GM23338 (cell line): ENCODE data around the gene FBN3. TPM values are rescaled to one million over a fixed set of nuclear protein-coding genes. Genes with fewer than 3 reads are reported as not detected.

Experiments
- ATAC-seq: fragments of 200-7000 bp; cut with Tn5 transposase; 3 replicates; pipeline ENCODE4 v1.9.1; 2020
- DNase-seq: peaks from one replicate; pipeline ENCODE4 v3.0.0-alpha.2; 2015; ENCODE audit warnings: low spot score
- H2AFZ ChIP-seq: fragments of 200-600 bp; sonication (generic); 2 replicates; pipeline ENCODE4 v1.8.0; 2016; ENCODE audit warnings: antibody characterized with exemption, mild to moderate bottlenecking, moderate library complexity
- H3F3A ChIP-seq: fragments of 200-600 bp; sonication (generic); replicated peaks from 2 replicates; pipeline ENCODE4 v1.8.0; 2017; ENCODE audit warnings: antibody characterized with exemption, mixed run types, low read depth
- H3K27ac ChIP-seq: fragments of 200-600 bp; sonication (generic); 2 replicates; pipeline ENCODE4 v1.6.1; 2016; ENCODE audit warnings: low read depth
- H3K27me3 ChIP-seq: fragments of 200-600 bp; sonication (generic); 2 replicates; pipeline ENCODE4 v1.8.0; 2016; ENCODE audit warnings: mild to moderate bottlenecking, mixed run types, moderate library complexity; ENCODE audit not compliant: insufficient read depth
- H3K36me3 ChIP-seq: fragments of 200-600 bp; sonication (generic); 2 replicates; pipeline ENCODE4 v1.8.0; 2016; ENCODE audit warnings: mild to moderate bottlenecking; ENCODE audit not compliant: insufficient read depth
- H3K4me1 ChIP-seq: fragments of 200-600 bp; sonication (generic); 2 replicates; pipeline ENCODE4 v1.8.0; 2016; ENCODE audit warnings: mild to moderate bottlenecking, moderate library complexity; ENCODE audit not compliant: insufficient read depth
- H3K4me2 ChIP-seq: fragments of 200-600 bp; sonication (generic); 2 replicates; pipeline ENCODE4 v1.7.1; 2017; ENCODE audit warnings: mixed run types
- H3K4me3 ChIP-seq: fragments of 200-600 bp; sonication (generic); 2 replicates; pipeline ENCODE4 v1.6.1; 2016; ENCODE audit warnings: mixed run types
- H3K79me2 ChIP-seq: fragments of 200-600 bp; sonication (generic); replicated peaks from 2 replicates; pipeline ENCODE4 v1.8.0; 2017; ENCODE audit warnings: mild to moderate bottlenecking; ENCODE audit not compliant: insufficient read depth
- H3K9me2 ChIP-seq: fragments of 200-600 bp; sonication (generic); 2 replicates; pipeline ENCODE4 v1.8.0; 2017; ENCODE audit not compliant: insufficient read depth
- H4K20me1 ChIP-seq: fragments of 200-600 bp; sonication (generic); replicated peaks from 2 replicates; pipeline ENCODE4 v1.8.0; 2017; ENCODE audit warnings: mild to moderate bottlenecking; ENCODE audit not compliant: insufficient read depth
- H3K27ac Mint-ChIP-seq: 2 replicates; pipeline ENCODE4 v1.8.0; 2020; ENCODE audit warnings: inconsistent platforms, mild to moderate bottlenecking, moderate library complexity, mixed read lengths
- H3K27me3 Mint-ChIP-seq: 3 replicates; pipeline ENCODE4 v1.8.0; 2022; ENCODE audit warnings: low read depth, mild to moderate bottlenecking, moderate library complexity, mixed read lengths, inconsistent platforms; ENCODE audit not compliant: insufficient read depth, poor library complexity
- H3K36me3 Mint-ChIP-seq: 3 replicates; pipeline ENCODE4 v1.8.0; 2021; ENCODE audit warnings: low read depth, mild to moderate bottlenecking, inconsistent platforms, moderate library complexity, mixed read lengths
- H3K4me1 Mint-ChIP-seq: 3 replicates; pipeline ENCODE4 v1.8.0; 2020; ENCODE audit warnings: mild to moderate bottlenecking, inconsistent platforms, mixed read lengths
- H3K4me3 Mint-ChIP-seq: 3 replicates; pipeline ENCODE4 v1.8.0; 2021; ENCODE audit warnings: moderate library complexity, mild to moderate bottlenecking, inconsistent platforms, mixed read lengths
- H3K9me3 Mint-ChIP-seq: 3 replicates; pipeline ENCODE4 v1.8.0; 2020; ENCODE audit warnings: moderate library complexity, mild to moderate bottlenecking, inconsistent platforms, mixed read lengths
- CTCF ChIP-seq, 2 experiments: fragments of 200-600 bp in 1 of 2; sonication (generic) in 1 of 2; conservative IDR thresholded peaks; 2 replicates each; pipeline versions ENCODE4 v1.5.1 to v1.6.1; 2016 to 2017; ENCODE audit warnings: antibody characterized with exemption in 2 of 2, low read depth in 2 of 2, mild to moderate bottlenecking in 2 of 2, moderate library complexity in 1 of 2
- ETS1 ChIP-seq: IDR thresholded peaks from 2 replicates; pipeline ENCODE4 v1.6.1; 2016; ENCODE audit warnings: antibody characterized with exemption
- EZH2 ChIP-seq: fragments of 200-600 bp; sonication (generic); IDR thresholded peaks from one replicate; pipeline ENCODE4 v1.8.0; 2017; ENCODE audit warnings: antibody characterized with exemption, mild to moderate bottlenecking, low read depth; ENCODE audit not compliant: unreplicated experiment
- JUNB ChIP-seq: IDR thresholded peaks from one replicate; pipeline ENCODE4 v1.6.1; 2016; ENCODE audit warnings: antibody characterized with exemption; ENCODE audit not compliant: unreplicated experiment
- NANOG ChIP-seq: IDR thresholded peaks from 2 replicates; pipeline ENCODE4 v1.6.1; 2016; ENCODE audit warnings: antibody characterized with exemption, borderline replicate concordance
- ZNF114 ChIP-seq: fragments of 250-450 bp; sonication (Bioruptor Pico); IDR thresholded peaks from 2 replicates; pipeline ENCODE4 v1.5.0; 2020; ENCODE audit warnings: mild to moderate bottlenecking, moderate library complexity
- ZNF462 ChIP-seq: fragments of 250-450 bp; sonication (Bioruptor Pico); IDR thresholded peaks from 2 replicates; pipeline ENCODE4 v1.5.0; 2020; ENCODE audit warnings: mild to moderate bottlenecking, moderate library complexity
- polyA plus RNA-seq: library from polyadenylated mRNA; unstranded; fragments of >200 nt; fragmentation: Nextera tagmentation; extraction: Ambion mirVana; gene quantifications from 2 replicates; pipeline ENCODE4 v1.2.1, GENCODE V29; 2016
- total RNA-seq: library from RNA; depleted of rRNA; stranded (reverse); fragments of >200 nt; shearing (Covaris generic); gene quantifications from 2 replicates; pipeline ENCODE4 v1.2.3, GENCODE V29; 2014

FBN3 gene
- total and polyA plus RNA-seq, 2 experiments from 2014 or later, result 8.5 to 54.5 TPM

GRCh38 chr19:8054169-8054568 lies 95.2 kb downstream of the FBN3 start:
- Mint-ChIP-seq H3K27me3 (peaks cover 29% of the 10 kb centered on the region), H3K9me3 (no peaks in the 10 kb centered on the region), H3K4me1 (peaks cover 18% of the 10 kb centered on the region), H3K4me3 (no peak overlapping the region), H3K36me3 (no peaks in the 10 kb centered on the region), H3K27ac (no peak overlapping the region)
- Histone ChIP-seq H3F3A (0 out of 2 replicates have a peak, but pooled peaks cover 3% of the 10 kb centered on the region), H3K27me3 (peaks cover 4% of the 10 kb centered on the region; the same call in 1 of the 2 replicates), H3K27ac (no peak overlapping the region), H3K36me3 (no peaks in the 10 kb centered on the region), H2AFZ (peak overlapping the region; percentile 72; the same call in 1 of the 2 replicates), H3K4me1 (peaks cover 8% of the 10 kb centered on the region), H3K4me3 (no peak overlapping the region), H3K79me2 (no peaks in the 10 kb centered on the region), H3K9me2 (no peaks in the 10 kb centered on the region), H4K20me1 (no peaks in the 10 kb centered on the region), H3K4me2 (no peak overlapping the region)
- DNase-seq (no peak), ATAC-seq (no peak)
- TF ChIP-seq ZNF462, result no peak
- no peak for TF ChIP-seq ETS1

GRCh38 chr19:8052464-8052859 lies 96.9 kb downstream of the FBN3 start, which contains the start of gene CCL25:
Gene CCL25, plus strand, starts transcription at chr19:8052760. Its CDS starts 290 bp downstream, at chr19:8053050.
- DNase-seq (no peak), ATAC-seq (no peak)
- Mint-ChIP-seq H3K36me3 (no peaks in the 10 kb centered on the region), H3K4me3 (peak within 1 kb of the TSS; percentile 3; the same call in 1 of the 3 replicates), H3K27me3 (peaks cover 33% of the 10 kb centered on the region), H3K27ac (no peak within 1 kb of the TSS), H3K4me1 (peaks cover 18% of the 10 kb centered on the region), H3K9me3 (no peaks in the 10 kb centered on the region)
- Histone ChIP-seq H2AFZ (peak within 1 kb of the TSS; percentile 87; the same call in 1 of the 2 replicates), H3K4me2 (peak within 1 kb of the TSS; percentile 55), H3K79me2 (no peaks in the 10 kb centered on the region), H3K4me1 (peaks cover 8% of the 10 kb centered on the region), H3K4me3 (no peak within 1 kb of the TSS), H3F3A (0 out of 2 replicates have a peak, but pooled peaks cover 3% of the 10 kb centered on the region), H3K9me2 (no peaks in the 10 kb centered on the region), H3K27ac (no peak within 1 kb of the TSS), H3K27me3 (peaks cover 5% of the 10 kb centered on the region; the same call in 1 of the 2 replicates), H3K36me3 (no peaks in the 10 kb centered on the region), H4K20me1 (no peaks in the 10 kb centered on the region)
- TF ChIP-seq ZNF114 (CRISPR knock-in tag), result no peak
- no peak for TF ChIP-seq JUNB
- no peak for TF ChIP-seq EZH2
- TF ChIP-seq NANOG, result no peak
- TF ChIP-seq CTCF (conservative IDR thresholded peaks at IDR 0.05; ENCODE audit: low read depth in 2 of 2), result no peak
